Neural cell (in vitro differentiated cells): Measurements from ENCODE around the gene TIMM44. TPM values are rescaled to one million over a fixed set of nuclear protein-coding genes. Genes with fewer than 3 reads are reported as not detected.

Experiments used
- H2AFZ ChIP-seq: fragments of 200-600, 300-800 bp; sonication (generic), shearing (Covaris generic); 2 replicates; pipeline ENCODE4 v1.6.0; 2014; ENCODE audit warnings: low read depth, mild to moderate bottlenecking, antibody characterized with exemption, low read length, moderate library complexity
- H3F3A ChIP-seq: fragments of 200-600 bp; shearing (Covaris generic); 2 replicates; pipeline ENCODE4 v1.6.1; 2016; ENCODE audit warnings: mild to moderate bottlenecking, moderate library complexity, mixed read lengths, antibody characterized with exemption, low read length; ENCODE audit not compliant: insufficient read depth, poor library complexity, severe bottlenecking
- H3K27ac ChIP-seq: fragments of 200-600, 300-800 bp; sonication (generic), shearing (Covaris generic); 2 replicates; pipeline ENCODE4 v1.5.1; 2014; ENCODE audit warnings: mild to moderate bottlenecking, low read length, moderate library complexity
- H3K27me3 ChIP-seq: fragments of 300-800, 200-600 bp; sonication (generic), shearing (Covaris generic); 2 replicates; pipeline ENCODE4 v1.6.0; 2014; ENCODE audit warnings: mild to moderate bottlenecking, low read depth, low read length, moderate library complexity; ENCODE audit not compliant: insufficient read depth
- H3K36me3 ChIP-seq: fragments of 300-800, 200-600 bp; sonication (generic), shearing (Covaris generic); 2 replicates; pipeline ENCODE4 v1.5.1; 2014; ENCODE audit warnings: mild to moderate bottlenecking, antibody characterized with exemption, low read length, moderate library complexity; ENCODE audit not compliant: insufficient read depth
- H3K4me2 ChIP-seq: fragments of 300-800, 200-600 bp; sonication (generic), shearing (Covaris generic); 2 replicates; pipeline ENCODE4 v1.6.0; 2014; ENCODE audit warnings: mild to moderate bottlenecking, low read length
- H3K4me3 ChIP-seq: fragments of 300-800, 200-600 bp; sonication (generic), shearing (Covaris generic); 2 replicates; pipeline ENCODE4 v1.5.1; 2014; ENCODE audit warnings: mild to moderate bottlenecking, low read length, moderate library complexity
- H3K79me2 ChIP-seq: fragments of 200-600 bp; shearing (Covaris generic); replicated peaks from 2 replicates; pipeline ENCODE4 v1.6.0; 2014; ENCODE audit warnings: mild to moderate bottlenecking, low read length, moderate library complexity; ENCODE audit not compliant: insufficient read depth
- H3K9ac ChIP-seq: fragments of 300-800, 200-600 bp; sonication (generic), shearing (Covaris generic); 2 replicates; pipeline ENCODE4 v1.6.1; 2016; ENCODE audit warnings: mild to moderate bottlenecking, low read length, mixed read lengths
- H3K9me2 ChIP-seq: fragments of 200-600 bp; shearing (Covaris generic); 2 replicates; pipeline ENCODE4 v1.6.1; 2016; ENCODE audit warnings: mild to moderate bottlenecking, low read length, mixed read lengths; ENCODE audit not compliant: insufficient read depth
- H3K9me3 ChIP-seq: fragments of 200-600, 300-800 bp; sonication (generic), shearing (Covaris generic); 2 replicates; pipeline ENCODE4 v1.6.1; 2016; ENCODE audit warnings: mild to moderate bottlenecking, mixed run types, low read length, moderate library complexity, mixed read lengths
- H4K20me1 ChIP-seq: fragments of 200-600 bp; shearing (Covaris generic); 2 replicates; pipeline ENCODE4 v1.6.1; 2016; ENCODE audit warnings: mild to moderate bottlenecking, mixed run types; ENCODE audit not compliant: insufficient read depth
- EP300 ChIP-seq: fragments of 450-650 bp; conservative IDR thresholded peaks from 2 replicates; pipeline ENCODE4 v1.6.1; 2014; ENCODE audit warnings: antibody characterized with exemption, mild to moderate bottlenecking, moderate library complexity; ENCODE audit not compliant: poor library complexity, severe bottlenecking
- EZH2 ChIP-seq: fragments of 200-600, 300-800 bp; shearing (Covaris generic), sonication (generic); IDR thresholded peaks from 2 replicates; pipeline ENCODE4 v1.6.1; 2014; ENCODE audit warnings: antibody characterized with exemption, low read length, borderline replicate concordance, mild to moderate bottlenecking; ENCODE audit not compliant: insufficient read depth, poor library complexity, severe bottlenecking
- MXI1 ChIP-seq: fragments of 450-650 bp; conservative IDR thresholded peaks from 2 replicates; pipeline ENCODE4 v1.6.1; 2014; ENCODE audit warnings: antibody characterized with exemption, mild to moderate bottlenecking; ENCODE audit not compliant: poor library complexity, severe bottlenecking
- POLR2AphosphoS5 ChIP-seq: IDR thresholded peaks from 2 replicates; pipeline ENCODE4 v1.6.1; 2012
- RAD21 ChIP-seq: fragments of 450-650 bp; conservative IDR thresholded peaks from 2 replicates; pipeline ENCODE4 v1.6.1; 2014; ENCODE audit warnings: antibody characterized with exemption, mild to moderate bottlenecking, moderate library complexity
- SMC3 ChIP-seq: fragments of 450-650 bp; conservative IDR thresholded peaks from 2 replicates; pipeline ENCODE4 v1.6.1; 2014; ENCODE audit warnings: antibody characterized with exemption, mild to moderate bottlenecking, moderate library complexity; ENCODE audit not compliant: poor library complexity
- TAF1 ChIP-seq: IDR thresholded peaks from 2 replicates; pipeline ENCODE4 v1.6.1; 2012; ENCODE audit warnings: low read depth
- polyA plus RNA-seq: library from polyadenylated mRNA; depleted of rRNA; stranded (reverse); fragments of >200 nt; gene quantifications from 2 replicates; pipeline ENCODE4 v1.2.3, GENCODE V29; 2014
- TF ChIP-seq, protein P1 (sequence below): fragments of 450-650 bp; IDR thresholded peaks from 2 replicates; pipeline ENCODE4 v1.5.1; 2014; ENCODE audit warnings: antibody characterized with exemption, mild to moderate bottlenecking, moderate library complexity; ENCODE audit not compliant: poor library complexity, severe bottlenecking
- TF ChIP-seq, protein P2 (sequence below): IDR thresholded peaks from 2 replicates; pipeline ENCODE4 v1.6.1; 2012; ENCODE audit warnings: borderline replicate concordance

Gene TIMM44
- polyA plus RNA-seq, 1 donor from 2014 or later = 48.3 TPM

DNA sequence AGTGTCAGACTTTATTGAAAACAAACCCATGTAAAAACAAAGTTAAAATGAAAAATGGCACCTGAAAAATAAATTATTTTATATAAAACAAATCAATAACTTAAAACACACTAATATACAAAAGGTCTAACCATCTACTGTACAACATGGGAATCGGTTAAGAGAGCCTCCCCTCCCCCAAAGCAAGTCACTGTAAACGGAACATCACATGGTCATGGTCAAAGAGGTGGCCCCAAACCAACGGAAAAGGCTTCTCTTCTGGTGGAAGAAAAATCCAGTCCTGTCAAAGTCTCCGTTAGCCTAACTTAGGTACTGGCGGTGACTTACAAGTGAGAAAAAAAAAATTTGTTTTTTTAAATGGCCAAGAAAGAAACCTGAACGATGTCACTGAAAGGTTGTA, 15.7 kb upstream of the TIMM44 start:
- TF ChIP-seq TAF1 = no peak
- TF ChIP-seq, protein P1, sequence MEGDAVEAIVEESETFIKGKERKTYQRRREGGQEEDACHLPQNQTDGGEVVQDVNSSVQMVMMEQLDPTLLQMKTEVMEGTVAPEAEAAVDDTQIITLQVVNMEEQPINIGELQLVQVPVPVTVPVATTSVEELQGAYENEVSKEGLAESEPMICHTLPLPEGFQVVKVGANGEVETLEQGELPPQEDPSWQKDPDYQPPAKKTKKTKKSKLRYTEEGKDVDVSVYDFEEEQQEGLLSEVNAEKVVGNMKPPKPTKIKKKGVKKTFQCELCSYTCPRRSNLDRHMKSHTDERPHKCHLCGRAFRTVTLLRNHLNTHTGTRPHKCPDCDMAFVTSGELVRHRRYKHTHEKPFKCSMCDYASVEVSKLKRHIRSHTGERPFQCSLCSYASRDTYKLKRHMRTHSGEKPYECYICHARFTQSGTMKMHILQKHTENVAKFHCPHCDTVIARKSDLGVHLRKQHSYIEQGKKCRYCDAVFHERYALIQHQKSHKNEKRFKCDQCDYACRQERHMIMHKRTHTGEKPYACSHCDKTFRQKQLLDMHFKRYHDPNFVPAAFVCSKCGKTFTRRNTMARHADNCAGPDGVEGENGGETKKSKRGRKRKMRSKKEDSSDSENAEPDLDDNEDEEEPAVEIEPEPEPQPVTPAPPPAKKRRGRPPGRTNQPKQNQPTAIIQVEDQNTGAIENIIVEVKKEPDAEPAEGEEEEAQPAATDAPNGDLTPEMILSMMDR = no peak
- TF ChIP-seq MXI1 = no peak
- no peak for TF ChIP-seq EZH2
- no peak for TF ChIP-seq SMC3
- TF ChIP-seq EP300 = no peak
- TF ChIP-seq RAD21 = no peak
- TF ChIP-seq POLR2AphosphoS5 = no peak
- TF ChIP-seq, protein P2, sequence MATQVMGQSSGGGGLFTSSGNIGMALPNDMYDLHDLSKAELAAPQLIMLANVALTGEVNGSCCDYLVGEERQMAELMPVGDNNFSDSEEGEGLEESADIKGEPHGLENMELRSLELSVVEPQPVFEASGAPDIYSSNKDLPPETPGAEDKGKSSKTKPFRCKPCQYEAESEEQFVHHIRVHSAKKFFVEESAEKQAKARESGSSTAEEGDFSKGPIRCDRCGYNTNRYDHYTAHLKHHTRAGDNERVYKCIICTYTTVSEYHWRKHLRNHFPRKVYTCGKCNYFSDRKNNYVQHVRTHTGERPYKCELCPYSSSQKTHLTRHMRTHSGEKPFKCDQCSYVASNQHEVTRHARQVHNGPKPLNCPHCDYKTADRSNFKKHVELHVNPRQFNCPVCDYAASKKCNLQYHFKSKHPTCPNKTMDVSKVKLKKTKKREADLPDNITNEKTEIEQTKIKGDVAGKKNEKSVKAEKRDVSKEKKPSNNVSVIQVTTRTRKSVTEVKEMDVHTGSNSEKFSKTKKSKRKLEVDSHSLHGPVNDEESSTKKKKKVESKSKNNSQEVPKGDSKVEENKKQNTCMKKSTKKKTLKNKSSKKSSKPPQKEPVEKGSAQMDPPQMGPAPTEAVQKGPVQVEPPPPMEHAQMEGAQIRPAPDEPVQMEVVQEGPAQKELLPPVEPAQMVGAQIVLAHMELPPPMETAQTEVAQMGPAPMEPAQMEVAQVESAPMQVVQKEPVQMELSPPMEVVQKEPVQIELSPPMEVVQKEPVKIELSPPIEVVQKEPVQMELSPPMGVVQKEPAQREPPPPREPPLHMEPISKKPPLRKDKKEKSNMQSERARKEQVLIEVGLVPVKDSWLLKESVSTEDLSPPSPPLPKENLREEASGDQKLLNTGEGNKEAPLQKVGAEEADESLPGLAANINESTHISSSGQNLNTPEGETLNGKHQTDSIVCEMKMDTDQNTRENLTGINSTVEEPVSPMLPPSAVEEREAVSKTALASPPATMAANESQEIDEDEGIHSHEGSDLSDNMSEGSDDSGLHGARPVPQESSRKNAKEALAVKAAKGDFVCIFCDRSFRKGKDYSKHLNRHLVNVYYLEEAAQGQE = no peak
- Histone ChIP-seq H3K27me3 (no peaks in the 10 kb centered on the region), H3K9me2 (no peaks in the 10 kb centered on the region), H3K9ac (no peak overlapping the region), H3K36me3 (no peaks in the 10 kb centered on the region), H3K4me2 (no peak overlapping the region), H3F3A (no peaks in the 10 kb centered on the region), H2AFZ (no peak overlapping the region), H3K79me2 (no peaks in the 10 kb centered on the region), H3K27ac (no peak overlapping the region), H3K9me3 (no peaks in the 10 kb centered on the region), H3K4me3 (no peak overlapping the region), H4K20me1 (no peaks in the 10 kb centered on the region)

DNA sequence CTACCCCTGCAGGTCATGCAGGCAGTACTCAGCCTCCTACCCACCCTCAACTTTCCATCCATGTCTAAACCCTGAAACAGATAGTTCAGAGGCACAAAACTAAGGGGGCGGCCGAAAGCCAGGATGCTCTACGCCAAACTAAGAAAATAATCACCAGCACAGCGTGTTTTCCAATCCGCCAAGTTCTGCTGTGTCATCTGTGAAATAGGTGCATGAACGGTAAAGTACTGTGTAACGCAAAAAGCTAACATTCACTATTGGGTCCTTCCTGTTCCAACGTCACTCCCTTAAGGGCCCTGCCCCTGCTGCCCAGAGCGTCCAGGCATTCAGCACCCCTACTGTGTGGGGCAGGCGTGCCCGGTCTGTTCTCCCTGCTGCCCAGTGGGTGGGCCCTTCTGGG, 12.2 kb upstream of the TIMM44 start:
- Histone ChIP-seq H3K27ac (no peak overlapping the region), H3F3A (no peaks in the 10 kb centered on the region), H3K27me3 (no peaks in the 10 kb centered on the region), H3K9me2 (no peaks in the 10 kb centered on the region), H3K79me2 (no peaks in the 10 kb centered on the region), H2AFZ (no peak overlapping the region), H3K4me2 (no peak overlapping the region), H3K9ac (no peak overlapping the region), H3K9me3 (no peaks in the 10 kb centered on the region), H3K36me3 (no peaks in the 10 kb centered on the region), H4K20me1 (no peaks in the 10 kb centered on the region), H3K4me3 (no peak overlapping the region)
- TF ChIP-seq RAD21 (no peak), EZH2 (no peak), TAF1 (no peak), POLR2AphosphoS5 (no peak), EP300 (no peak), MXI1 (no peak)
- TF ChIP-seq, protein P1 = no peak
- TF ChIP-seq, protein P2 = no peak
